ENCODE measurements around the gene MCTP2.
A peak's percentile ranks its signal among the peaks of the same experiment; 100 is the strongest.

The MCTP2 gene

GRCh38 chr15:94353488-94353820 is 122.1 kb downstream of the MCTP2 start:
- peak; percentile 7 for DNase-seq (ENCODE audit: low spot score)

GRCh38 chr15:94354655-94355054 is 123.3 kb downstream of the MCTP2 start:
- DNase-seq (ENCODE audit: low spot score) = no peak

- DNase-seq (ENCODE audit: low spot score) = no peak
Observed at GRCh38 chr15:94359716-94360115, 128.4 kb downstream of the MCTP2 start.

- DNase-seq (ENCODE audit: low spot score) = no peak
Observed at GRCh38 chr15:94360251-94360685, 128.9 kb downstream of the MCTP2 start.

GRCh38 chr15:94362385-94363092 is 131.2 kb downstream of the MCTP2 start:
- no peak for DNase-seq (ENCODE audit: low spot score)

- DNase-seq (ENCODE audit: low spot score) = no peak
Observed at GRCh38 chr15:94363382-94363781, 132.0 kb downstream of the MCTP2 start.

- DNase-seq (ENCODE audit: low spot score) = no peak
Observed at GRCh38 chr15:94366781-94367180, 135.4 kb downstream of the MCTP2 start.

- no peak for DNase-seq (ENCODE audit: low spot score)
Observed at GRCh38 chr15:94367726-94368535, 136.6 kb downstream of the MCTP2 start.

GRCh38 chr15:94370206-94370935 is 139.0 kb downstream of the MCTP2 start:
- no peak for DNase-seq (ENCODE audit: low spot score)

- no peak for DNase-seq (ENCODE audit: low spot score)
Observed at GRCh38 chr15:94370936-94371285, 139.6 kb downstream of the MCTP2 start.

- no peak for DNase-seq (ENCODE audit: low spot score)
Observed at GRCh38 chr15:94372821-94373220, 141.5 kb downstream of the MCTP2 start.

GRCh38 chr15:94375997-94376396 is 144.6 kb downstream of the MCTP2 start:
- no peak for DNase-seq (ENCODE audit: low spot score)

GRCh38 chr15:94379986-94380385 is 148.6 kb downstream of the MCTP2 start:
- no peak for DNase-seq (ENCODE audit: low spot score)

- DNase-seq (ENCODE audit: low spot score) = no peak
Observed at GRCh38 chr15:94380798-94381197, 149.4 kb downstream of the MCTP2 start.

- no peak for DNase-seq (ENCODE audit: low spot score)
Observed at GRCh38 chr15:94381384-94381783, 150.0 kb downstream of the MCTP2 start.

- no peak for DNase-seq (ENCODE audit: low spot score)
Observed at GRCh38 chr15:94383041-94383440, 151.7 kb downstream of the MCTP2 start.

GRCh38 chr15:94383706-94384105 is 152.3 kb downstream of the MCTP2 start:
- no peak for DNase-seq (ENCODE audit: low spot score)

- no peak for DNase-seq (ENCODE audit: low spot score)
Observed at GRCh38 chr15:94385441-94385840, 154.1 kb downstream of the MCTP2 start.

- no peak for DNase-seq (ENCODE audit: low spot score)
Observed at GRCh38 chr15:94386351-94386750, 155.0 kb downstream of the MCTP2 start.

- DNase-seq (ENCODE audit: low spot score) = no peak
Observed at GRCh38 chr15:94387442-94387841, 156.1 kb downstream of the MCTP2 start.

- no peak for DNase-seq (ENCODE audit: low spot score)
Observed at GRCh38 chr15:94387849-94388441, 156.6 kb downstream of the MCTP2 start.

GRCh38 chr15:94395640-94396039 is 164.3 kb downstream of the MCTP2 start:
- peak; percentile 1 for DNase-seq (ENCODE audit: low spot score)

GRCh38 chr15:94397337-94397736 is 166.0 kb downstream of the MCTP2 start:
- no peak for DNase-seq (ENCODE audit: low spot score)
